Ascending aorta (tissue), 2 donors: ENCODE data around the gene KCND2. TPM values are rescaled to one million over a fixed set of nuclear protein-coding genes. Genes with fewer than 3 reads are reported as not detected.

Source experiments
- DNase-seq, 2 donors: peaks; one replicate each; pipeline ENCODE4 v3.0.0-alpha.2; 2019; ENCODE audit warnings: low spot score in 2 of 2
- H3K27ac ChIP-seq, 2 donors: fragments of 200-600 bp; sonication (generic); one replicate each; pipeline ENCODE4 v1.5.1; 2016 to 2017; ENCODE audit warnings: mild to moderate bottlenecking in 1 of 2
- H3K27me3 ChIP-seq: fragments of 200-600 bp; sonication (generic); one replicate; pipeline ENCODE4 v1.5.1; 2017
- H3K36me3 ChIP-seq, 2 donors: fragments of 200-600 bp; sonication (generic); one replicate each; pipeline ENCODE4 v1.5.1; 2016
- H3K4me1 ChIP-seq, 2 donors: fragments of 200-600 bp; sonication (generic); one replicate each; pipeline ENCODE4 v1.5.1; 2016 to 2017; ENCODE audit warnings: mild to moderate bottlenecking in 1 of 2
- H3K4me3 ChIP-seq, 2 donors: fragments of 200-600 bp; sonication (generic); one replicate each; pipeline ENCODE4 v1.5.1; 2016 to 2017; ENCODE audit warnings: mild to moderate bottlenecking in 1 of 2
- H3K9me3 ChIP-seq, 2 donors: fragments of 200-600 bp; sonication (generic); one replicate each; pipeline ENCODE4 v1.5.1; 2016
- CTCF ChIP-seq, 3 experiments: fragments of 200-600 bp in 2 of 3; fragments of 450-650 bp in 1 of 3; sonication (generic) in 2 of 3; IDR thresholded peaks; one replicate each; pipeline ENCODE4 v1.5.1; 2016 to 2019; ENCODE audit warnings: antibody characterized with exemption in 3 of 3, mild to moderate bottlenecking in 1 of 3, moderate library complexity in 1 of 3
- intact Hi-C: fragments of 100-400 bp; cut with DNase I; formaldehyde crosslinking; loops from one replicate; pipeline ENCODE4 v1.15.1; 2023
- total RNA-seq: library from RNA; depleted of rRNA; stranded (reverse); fragments of >200 nt; gene quantifications from one replicate; pipeline ENCODE4 v1.1.0, GENCODE V29; 2016

Gene KCND2
- total RNA-seq, 1 donor from 2014 or later = 0.21 TPM

GRCh38 chr7:120337308-120337907 is 64.4 kb downstream of the KCND2 start:
- TF ChIP-seq CTCF (IDR thresholded peaks at IDR 0.05) = no peak
- H3K4me3 ChIP-seq = no peak overlapping the region
- H3K4me1 ChIP-seq = no peaks in the 10 kb centered on the region
- H3K27me3 ChIP-seq = no peaks in the 10 kb centered on the region
- DNase-seq = no peak
- no peaks in the 10 kb centered on the region for H3K9me3 ChIP-seq
- no peak overlapping the region for H3K27ac ChIP-seq
- intact Hi-C loops = no loop called here
- H3K36me3 ChIP-seq = no peaks in the 10 kb centered on the region

GRCh38 chr7:120344276-120344675 is 71.3 kb downstream of the KCND2 start:
- Histone ChIP-seq H3K36me3 (no peaks in the 10 kb centered on the region), H3K9me3 (no peaks in the 10 kb centered on the region), H3K4me1 (no peaks in the 10 kb centered on the region), H3K27me3 (no peaks in the 10 kb centered on the region), H3K4me3 (no peak overlapping the region), H3K27ac (no peak overlapping the region)
- intact Hi-C loops = no loop called here
- no peak for TF ChIP-seq CTCF (IDR thresholded peaks at IDR 0.05)
- DNase-seq = no peak

- no peak overlapping the region for H3K4me3 ChIP-seq
- no peak for DNase-seq
- H3K27ac ChIP-seq = no peak overlapping the region
- no peaks in the 10 kb centered on the region for H3K27me3 ChIP-seq
- no peaks in the 10 kb centered on the region for H3K9me3 ChIP-seq
- intact Hi-C loops = no loop called here
- no peak for TF ChIP-seq CTCF (IDR thresholded peaks at IDR 0.05)
- H3K4me1 ChIP-seq = no peaks in the 10 kb centered on the region
- no peaks in the 10 kb centered on the region for H3K36me3 ChIP-seq
Measured at GRCh38 chr7:120353171-120353570, 80.2 kb downstream of the KCND2 start.

- no peak for TF ChIP-seq CTCF (IDR thresholded peaks at IDR 0.05)
- Histone ChIP-seq H3K27ac (no peak overlapping the region), H3K36me3 (no peaks in the 10 kb centered on the region), H3K27me3 (no peaks in the 10 kb centered on the region), H3K9me3 (no peaks in the 10 kb centered on the region), H3K4me1 (no peaks in the 10 kb centered on the region), H3K4me3 (no peak overlapping the region)
- no peak for DNase-seq
- intact Hi-C loops = no loop called here
Measured at GRCh38 chr7:120360918-120361317, 87.9 kb downstream of the KCND2 start.

- no peak for DNase-seq
- Histone ChIP-seq H3K27me3 (no peaks in the 10 kb centered on the region), H3K36me3 (no peaks in the 10 kb centered on the region), H3K9me3 (no peaks in the 10 kb centered on the region), H3K4me3 (no peak overlapping the region), H3K4me1 (no peaks in the 10 kb centered on the region), H3K27ac (no peak overlapping the region)
- TF ChIP-seq CTCF (IDR thresholded peaks at IDR 0.05) = no peak
- intact Hi-C loops = no loop called here
Measured at GRCh38 chr7:120363414-120363813, 90.4 kb downstream of the KCND2 start.

- TF ChIP-seq CTCF (IDR thresholded peaks at IDR 0.05) = no peak
- DNase-seq = no peak
- Histone ChIP-seq H3K27me3 (no peaks in the 10 kb centered on the region), H3K36me3 (no peaks in the 10 kb centered on the region), H3K9me3 (no peaks in the 10 kb centered on the region), H3K4me3 (no peak overlapping the region), H3K4me1 (no peaks in the 10 kb centered on the region), H3K27ac (no peak overlapping the region)
- intact Hi-C loops = no loop called here
Measured at GRCh38 chr7:120370954-120371353, 98.0 kb downstream of the KCND2 start.
